HL-60/S4 treated with retinoic acid at 250 ng/mL for 4 days and 3 days (cell line): ENCODE data around the gene CEP152.

Experiments used
- in situ Hi-C: fragments of 300-500 bp; cut with MboI; formaldehyde crosslinking; loops from 2 replicates; pipeline ENCODE4 v1.7.0; 2022; ENCODE audit warnings: low sequenced_read_pairs

CEP152 gene

DNA sequence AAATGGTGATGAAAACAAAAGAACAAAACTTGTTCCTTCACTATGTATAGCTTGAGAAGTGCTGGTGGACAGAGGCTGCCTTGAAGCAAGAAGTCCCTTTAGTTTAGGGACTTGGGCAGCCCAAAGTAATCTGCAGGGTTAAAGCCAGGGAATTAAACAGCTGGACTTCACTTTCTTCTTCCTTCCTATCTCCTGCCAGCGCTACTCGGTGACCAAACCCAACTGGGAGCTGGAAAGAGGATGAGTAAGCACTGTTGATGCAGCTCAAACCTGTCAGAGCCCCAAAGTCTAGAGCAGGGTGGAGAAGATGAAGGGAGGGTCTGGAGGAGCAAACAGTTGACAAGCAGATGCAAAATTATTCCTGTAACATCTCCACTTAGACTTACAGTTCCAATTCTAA lies 92.2 kb downstream of the CEP152 start:
- in situ Hi-C loops, result no loop called here

DNA sequence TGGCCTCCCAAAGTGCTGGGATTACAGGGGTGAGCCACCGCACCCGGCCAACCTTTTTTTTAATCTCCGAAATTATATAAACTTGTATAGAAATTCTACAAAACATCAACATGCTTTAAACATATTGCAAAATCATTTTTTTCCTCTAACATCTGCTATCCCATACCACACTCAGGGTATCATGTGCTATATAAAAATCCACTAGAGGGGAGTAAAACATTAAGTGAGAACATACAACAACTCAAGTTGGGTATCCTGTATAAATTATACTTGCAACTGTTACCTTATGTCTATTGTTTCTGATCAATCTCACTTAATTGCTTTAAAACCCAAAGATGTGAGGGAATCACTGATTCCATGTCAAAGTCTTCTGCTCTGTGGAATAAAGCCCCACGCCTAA lies 93.4 kb downstream of the CEP152 start:
- in situ Hi-C loops, result no loop called here

DNA sequence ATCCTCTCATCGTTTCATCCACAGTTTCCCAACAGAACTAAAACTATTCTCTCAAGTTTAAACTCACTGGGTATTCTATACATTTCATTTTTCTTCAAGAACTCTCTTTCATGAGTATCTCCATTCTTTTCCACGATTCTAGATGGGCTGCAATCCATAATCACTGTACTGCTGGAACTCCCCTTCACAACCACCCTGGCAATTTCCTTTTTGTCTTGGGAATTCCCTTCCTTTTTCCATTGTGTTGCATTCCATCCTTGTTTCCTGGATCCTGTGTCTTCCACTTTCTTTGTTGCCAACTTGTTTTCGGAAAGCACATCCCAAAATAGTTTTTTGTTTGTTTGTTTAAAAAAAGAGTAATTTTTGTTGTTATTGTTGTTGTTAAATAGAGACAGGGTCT lies 98.3 kb downstream of the CEP152 start:
- in situ Hi-C loops, result no loop called here

- in situ Hi-C loops, result no loop called here
These were observed 99.8 kb downstream of the CEP152 start for GRCh38 chr15:48710952-48711495.

DNA sequence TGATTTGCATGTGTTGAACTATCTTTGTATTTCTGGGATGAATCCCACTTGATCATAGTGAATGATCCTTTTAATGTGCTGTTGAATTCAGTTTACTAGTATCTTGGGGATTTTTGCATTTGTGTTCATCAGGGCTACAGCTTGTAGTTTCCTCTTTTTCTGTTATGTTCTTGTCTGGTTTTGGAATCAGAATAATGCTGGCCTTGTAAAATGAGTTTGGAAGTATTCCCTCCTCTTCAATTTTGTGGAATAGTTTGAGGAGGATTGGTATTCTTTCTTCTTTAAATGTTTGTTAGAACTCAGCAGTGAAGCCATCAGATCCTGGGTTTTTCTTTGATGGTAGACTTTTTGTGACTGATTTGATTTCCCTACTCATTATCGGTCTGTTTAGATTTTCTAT lies 102.2 kb downstream of the CEP152 start:
- in situ Hi-C loops, result no loop called here

- in situ Hi-C loops, result no loop called here
These were observed 105.5 kb downstream of the CEP152 start for GRCh38 chr15:48705381-48705780.

- in situ Hi-C loops, result no loop called here
These were observed 107.3 kb downstream of the CEP152 start for GRCh38 chr15:48703544-48703943.

GRCh38 chr15:48702569-48703236 lies 108.2 kb downstream of the CEP152 start:
- in situ Hi-C loops, result no loop called here

GRCh38 chr15:48696627-48697312 lies 114.1 kb downstream of the CEP152 start:
- in situ Hi-C loops, result no loop called here

GRCh38 chr15:48695827-48696573 lies 114.9 kb downstream of the CEP152 start:
- in situ Hi-C loops, result no loop called here

- in situ Hi-C loops, result no loop called here
These were observed 115.6 kb downstream of the CEP152 start for GRCh38 chr15:48695088-48695826.

DNA sequence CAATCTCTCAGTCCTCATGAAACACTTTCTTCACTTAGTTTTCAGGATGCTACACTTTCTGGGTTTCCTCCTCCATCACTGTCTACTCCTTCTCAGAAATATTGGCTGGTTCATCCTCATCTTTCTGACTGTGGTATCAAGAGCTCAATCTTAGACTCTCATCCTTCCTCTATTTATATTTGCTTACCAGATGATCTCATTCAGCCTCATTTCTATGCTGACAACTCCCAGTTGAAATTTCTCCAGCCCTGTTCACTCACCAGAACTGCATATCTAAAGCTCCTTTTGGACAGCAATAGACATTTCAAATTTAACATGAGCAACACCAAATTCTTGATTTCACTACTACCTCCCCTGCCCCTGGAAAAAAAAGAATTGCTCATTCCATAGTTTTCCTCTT lies 117.4 kb downstream of the CEP152 start:
- in situ Hi-C loops, result no loop called here

GRCh38 chr15:48688493-48688892 lies 122.4 kb downstream of the CEP152 start:
- in situ Hi-C loops, result no loop called here
